ENCODE measurements around the gene ZNF319. TPM values are rescaled to one million over a fixed set of nuclear protein-coding genes. Genes with fewer than 3 reads are reported as not detected.
A peak's percentile ranks its signal among the peaks of the same experiment; 100 is the strongest.

ZNF319 gene
- total RNA-seq, 1 donor from 2014 or later = 7.9 TPM

GRCh38 chr16:57997176-57997527 lies 3.3 kb downstream of the ZNF319 start:
- intact Hi-C loops (cut with DNase I) = loop anchor here (5.0 to 10.0 kb wide), 2 partner anchors 195 to 242 kb away; partner anchors contain the start of gene KIFC3
- no peaks in the 10 kb centered on the region for H3K27me3 ChIP-seq
- H3K9me3 ChIP-seq = no peaks in the 10 kb centered on the region
- peaks cover 0 to 35% of the 10 kb centered on the region in 2 donors for H3K36me3 ChIP-seq
- TF ChIP-seq POLR2AphosphoS5 (IDR thresholded peaks at IDR 0.05; ENCODE audit: insufficient read depth in 1 of 2, low read depth in 1 of 2) (no peak), POLR2A (IDR thresholded peaks at IDR 0.05) (no peak), CTCF (IDR thresholded peaks at IDR 0.05) (no peak)
- no peak for DNase-seq (ENCODE audit: extremely low spot score in 2 of 2)
- no peak overlapping the region for H3K4me3 ChIP-seq
- no peak overlapping the region for H3K27ac ChIP-seq
- H3K4me1 ChIP-seq = peaks cover 42% of the 10 kb centered on the region

- intact Hi-C loops (cut with DNase I) = loop anchor here (5.0 to 10.0 kb wide), 2 partner anchors 194 to 242 kb away; partner anchors contain the start of gene KIFC3
- Histone ChIP-seq H3K27me3 (no peaks in the 10 kb centered on the region), H3K36me3 (peaks cover 0 to 35% of the 10 kb centered on the region in 2 donors), H3K4me3 (no peak overlapping the region), H3K9me3 (no peaks in the 10 kb centered on the region), H3K4me1 (peaks cover 36% of the 10 kb centered on the region), H3K27ac (no peak overlapping the region)
- TF ChIP-seq POLR2A (IDR thresholded peaks at IDR 0.05) (no peak), CTCF (IDR thresholded peaks at IDR 0.05) (no peak), POLR2AphosphoS5 (IDR thresholded peaks at IDR 0.05; ENCODE audit: insufficient read depth in 1 of 2, low read depth in 1 of 2) (no peak)
- DNase-seq (ENCODE audit: extremely low spot score in 2 of 2) = no peak
Observed at GRCh38 chr16:57996406-57997175, 3.9 kb downstream of the ZNF319 start.

- Histone ChIP-seq H3K27ac (no peak overlapping the region), H3K9me3 (no peaks in the 10 kb centered on the region), H3K27me3 (no peaks in the 10 kb centered on the region), H3K36me3 (peaks cover 0 to 35% of the 10 kb centered on the region in 2 donors), H3K4me3 (no peak overlapping the region), H3K4me1 (peaks cover 34% of the 10 kb centered on the region)
- DNase-seq (ENCODE audit: extremely low spot score in 2 of 2) = no peak
- TF ChIP-seq POLR2A (IDR thresholded peaks at IDR 0.05) = no peak
- no peak for TF ChIP-seq CTCF (IDR thresholded peaks at IDR 0.05)
- no peak for TF ChIP-seq POLR2AphosphoS5 (IDR thresholded peaks at IDR 0.05; ENCODE audit: insufficient read depth in 1 of 2, low read depth in 1 of 2)
- intact Hi-C loops (cut with DNase I) = loop anchor here (5.0 to 10.0 kb wide), 2 partner anchors 194 to 241 kb away; partner anchors contain the start of gene KIFC3
Observed at GRCh38 chr16:57995721-57996405, 4.6 kb downstream of the ZNF319 start.

- Histone ChIP-seq H3K36me3 (peaks cover 0 to 35% of the 10 kb centered on the region in 2 donors), H3K4me1 (peaks cover 33% of the 10 kb centered on the region), H3K9me3 (no peaks in the 10 kb centered on the region), H3K27me3 (no peaks in the 10 kb centered on the region), H3K27ac (no peak overlapping the region), H3K4me3 (no peak overlapping the region)
- DNase-seq (ENCODE audit: extremely low spot score in 2 of 2) = no peak
- TF ChIP-seq CTCF (IDR thresholded peaks at IDR 0.05) = peak in 1 of 3 experiments; percentile 11
- no peak for TF ChIP-seq POLR2A (IDR thresholded peaks at IDR 0.05)
- TF ChIP-seq POLR2AphosphoS5 (IDR thresholded peaks at IDR 0.05; ENCODE audit: insufficient read depth in 1 of 2, low read depth in 1 of 2) = no peak
- intact Hi-C loops (cut with DNase I) = loop anchor here (5.0 to 10.0 kb wide), 2 partner anchors 192 to 240 kb away; partner anchors contain the start of gene KIFC3
Observed at GRCh38 chr16:57994778-57995177, 5.7 kb downstream of the ZNF319 start.

All from vagina (tissue), 2 donors.